Lower leg skin (tissue), 4 donors: Measurements from ENCODE around the gene CCDC188. TPM values are rescaled to one million over a fixed set of nuclear protein-coding genes. Genes with fewer than 3 reads are reported as not detected.

Experiments
- DNase-seq, 2 donors: peaks; one replicate each; pipeline ENCODE4 v3.0.0-alpha.2; 2019; ENCODE audit warnings: low spot score in 2 of 2
- H3K4me3 ChIP-seq: fragments of 200-600 bp; sonication (generic); 2 replicates; pipeline ENCODE4 v1.5.1; 2017; ENCODE audit warnings: mild to moderate bottlenecking, low read depth; ENCODE audit not compliant: poor library complexity, severe bottlenecking
- CTCF ChIP-seq, 3 donors: fragments of 450-650 bp; IDR thresholded peaks; one replicate each; pipeline ENCODE4 v1.5.1; 2016; ENCODE audit warnings: antibody characterized with exemption in 3 of 3, mild to moderate bottlenecking in 3 of 3, moderate library complexity in 2 of 3
- POLR2A ChIP-seq, 2 donors: fragments of 450-650 bp; IDR thresholded peaks; one replicate each; pipeline ENCODE4 v1.6.1; 2016 to 2017; ENCODE audit warnings: antibody characterized with exemption in 2 of 2, mild to moderate bottlenecking in 1 of 2, moderate library complexity in 1 of 2
- WGBS, 2 donors: methylation state at CpG; one replicate each; pipeline ENCODE4 v1.1.5; 2018; 5-methylcytosine and 5-hydroxymethylcytosine counted together
- intact Hi-C: fragments of 100-400 bp; cut with DNase I; formaldehyde crosslinking; loops from one replicate; pipeline ENCODE4 v1.15.0; 2023; ENCODE audit warnings: low total_unique reads
- total RNA-seq, 4 donors: library from RNA; depleted of rRNA; stranded (reverse); fragments of >200 nt; gene quantifications; one replicate each; pipeline ENCODE4 v1.1.0, GENCODE V29; 2016

Gene CCDC188
- total RNA-seq, 4 donors from 2014 or later: 0.16 to 2.1 (median 1.7) TPM; not detected in 1

- WGBS, 2 donors: 52 to 100% methylated on average over 1 to 4 of the region's 4 CpGs
- intact Hi-C loops: no loop called here
- no peak overlapping the region for H3K4me3 ChIP-seq
- TF ChIP-seq CTCF (IDR thresholded peaks at IDR 0.05) (no peak), POLR2A (IDR thresholded peaks at IDR 0.05) (no peak)
- no peak for DNase-seq
These were observed 15.6 kb downstream of the CCDC188 start for GRCh38 chr22:20135265-20135664.

- intact Hi-C loops: no loop called here
- WGBS, 2 donors: 38 to 59% methylated on average over 9 to 11 of the region's 12 CpGs
These were observed 16.8 kb downstream of the CCDC188 start for GRCh38 chr22:20133930-20134549.

DNA sequence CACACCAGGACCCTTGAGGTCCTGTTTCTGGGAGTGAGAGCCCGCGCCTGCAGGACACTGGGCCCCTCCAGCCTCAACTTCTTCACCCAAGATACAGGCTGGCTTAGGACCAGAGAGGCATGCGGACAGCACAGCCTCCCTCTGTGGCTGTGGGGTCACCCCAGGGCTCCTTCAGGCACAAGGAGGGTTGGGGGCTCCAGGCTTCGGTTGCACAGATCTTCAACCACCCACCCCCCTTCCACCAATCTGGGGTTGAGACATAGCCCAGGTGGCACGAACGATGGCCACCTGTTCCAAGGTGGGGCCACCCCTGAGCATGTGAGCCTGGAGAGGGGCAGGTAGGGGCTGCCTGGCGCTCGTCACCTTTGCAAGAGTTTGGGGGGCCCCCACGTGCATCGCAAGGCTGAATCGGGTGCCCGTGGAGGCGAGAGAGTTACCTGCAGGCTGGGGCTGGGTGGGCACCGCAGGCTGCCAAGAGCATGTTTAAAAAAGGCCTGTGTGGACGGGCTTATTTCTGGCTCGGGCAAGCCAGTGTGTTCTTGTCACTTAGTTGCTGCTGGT lies 18.1 kb downstream of the CCDC188 start:
- no peak for DNase-seq
- intact Hi-C loops: no loop called here
- TF ChIP-seq POLR2A (IDR thresholded peaks at IDR 0.05) (no peak), CTCF (IDR thresholded peaks at IDR 0.05) (no peak)
- 32 to 39% methylated on average over 12 to 16 of the region's 16 CpGs for WGBS, 2 donors
- H3K4me3 ChIP-seq: peak overlapping the region; percentile 89

More at GRCh38 chr22:20133930-20134549, 16.8 kb downstream of the CCDC188 start:
- DNase-seq: no peak
- H3K4me3 ChIP-seq: no peak overlapping the region
- no peak for TF ChIP-seq POLR2A (IDR thresholded peaks at IDR 0.05)
- TF ChIP-seq CTCF (IDR thresholded peaks at IDR 0.05): no peak

- TF ChIP-seq POLR2A (IDR thresholded peaks at IDR 0.05) (no peak), CTCF (IDR thresholded peaks at IDR 0.05) (no peak)
- 0 to 2% methylated on average over 12 to 14 of the region's 72 CpGs for WGBS, 2 donors
- DNase-seq: no peak
- H3K4me3 ChIP-seq: peak overlapping the region; percentile 89
- intact Hi-C loops: no loop called here
These were observed 18.8 kb downstream of the CCDC188 start for GRCh38 chr22:20131859-20132685.

DNA sequence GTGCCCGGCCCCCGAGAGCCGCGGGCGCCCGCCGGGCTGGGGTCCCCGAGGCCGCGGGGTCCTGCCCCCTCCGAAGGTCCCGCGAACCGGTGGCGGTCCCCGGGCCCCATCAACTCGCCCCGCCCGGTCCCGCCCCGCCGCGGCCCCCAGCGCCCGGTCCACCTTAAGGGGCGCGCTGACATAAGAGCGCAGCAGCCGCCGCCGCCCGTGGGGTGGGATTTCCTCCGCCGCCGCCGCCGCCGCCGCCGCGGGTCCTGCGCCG lies 19.3 kb downstream of the CCDC188 start, which contains the start of gene ZDHHC8:
ZDHHC8 (plus strand) TSS at position 208 of the 262 bp plus-strand sequence. CDS start 144 bp downstream, outside the sequence.
- 0 to 3% methylated on average over 12 to 15 of the region's 43 CpGs for WGBS, 2 donors
- intact Hi-C loops: no loop called here

More for the DNA sequence above, 19.3 kb downstream of the CCDC188 start, which contains the start of gene ZDHHC8:
- peak within 1 kb of the TSS; percentile 92 for H3K4me3 ChIP-seq
- DNase-seq: no peak
- TF ChIP-seq CTCF (IDR thresholded peaks at IDR 0.05): no peak
- TF ChIP-seq POLR2A (IDR thresholded peaks at IDR 0.05): no peak
